Activated CD8-positive, alpha-beta memory T cell treated with anti-CD3 and anti-CD28 coated beads for 24 hours (primary cell): ENCODE data around the gene TMEM51.

Source experiments
- DNase-seq: peaks from one replicate; pipeline ENCODE4 v3.0.0-alpha.2; 2020

Gene TMEM51

GRCh38 chr1:15201221-15201620 lies 47.7 kb downstream of the TMEM51 start:
- DNase-seq, result no peak

GRCh38 chr1:15201849-15202551 lies 48.5 kb downstream of the TMEM51 start:
- no peak for DNase-seq

- no peak for DNase-seq
Observed at GRCh38 chr1:15204931-15205330, 51.4 kb downstream of the TMEM51 start.

GRCh38 chr1:15205586-15206346 lies 52.2 kb downstream of the TMEM51 start:
- no peak for DNase-seq

GRCh38 chr1:15206418-15207030 lies 53.0 kb downstream of the TMEM51 start:
- DNase-seq, result no peak

- no peak for DNase-seq
Observed at GRCh38 chr1:15207031-15207828, 53.7 kb downstream of the TMEM51 start.

GRCh38 chr1:15207829-15208429 lies 54.4 kb downstream of the TMEM51 start:
- no peak for DNase-seq

GRCh38 chr1:15210651-15211375 lies 57.3 kb downstream of the TMEM51 start:
- no peak for DNase-seq

- no peak for DNase-seq
Observed at GRCh38 chr1:15211424-15211823, 57.9 kb downstream of the TMEM51 start.

GRCh38 chr1:15212216-15212953 lies 58.8 kb downstream of the TMEM51 start:
- no peak for DNase-seq

GRCh38 chr1:15212954-15213291 lies 59.4 kb downstream of the TMEM51 start:
- no peak for DNase-seq

GRCh38 chr1:15213341-15213821 lies 59.8 kb downstream of the TMEM51 start:
- no peak for DNase-seq

GRCh38 chr1:15214527-15214926 lies 61.0 kb downstream of the TMEM51 start:
- DNase-seq, result no peak

- no peak for DNase-seq
Observed at GRCh38 chr1:15215116-15215515, 61.6 kb downstream of the TMEM51 start.

- DNase-seq, result no peak
Observed at GRCh38 chr1:15217654-15218053, 64.1 kb downstream of the TMEM51 start.

- DNase-seq, result no peak
Observed at GRCh38 chr1:15218287-15219279, 65.0 kb downstream of the TMEM51 start.

- DNase-seq, result no peak
Observed at GRCh38 chr1:15219280-15220023, 65.9 kb downstream of the TMEM51 start.

- no peak for DNase-seq
Observed at GRCh38 chr1:15220024-15220392, 66.5 kb downstream of the TMEM51 start.

GRCh38 chr1:15220825-15221431 lies 67.4 kb downstream of the TMEM51 start:
- no peak for DNase-seq
